GM18873 (cell line): Measurements from ENCODE around the gene DOK6.
"Not testable (repeated sequence)": the region's sequence is repeated elsewhere in the genome, so short reads cannot be mapped to it uniquely, and the experiment has no call there.

Experiments used
- ATAC-seq: cut with Tn5 transposase; IDR thresholded peaks from one replicate; pipeline ENCODE4 v1.9.1; 2021; ENCODE audit warnings: mild to moderate bottlenecking, moderate library complexity, moderate number of reproducible peaks; ENCODE audit not compliant: unreplicated experiment, low FRiP score

DOK6 gene

GRCh38 chr18:69784815-69785214, 384.1 kb downstream of the DOK6 start:
- no peak for ATAC-seq

DNA sequence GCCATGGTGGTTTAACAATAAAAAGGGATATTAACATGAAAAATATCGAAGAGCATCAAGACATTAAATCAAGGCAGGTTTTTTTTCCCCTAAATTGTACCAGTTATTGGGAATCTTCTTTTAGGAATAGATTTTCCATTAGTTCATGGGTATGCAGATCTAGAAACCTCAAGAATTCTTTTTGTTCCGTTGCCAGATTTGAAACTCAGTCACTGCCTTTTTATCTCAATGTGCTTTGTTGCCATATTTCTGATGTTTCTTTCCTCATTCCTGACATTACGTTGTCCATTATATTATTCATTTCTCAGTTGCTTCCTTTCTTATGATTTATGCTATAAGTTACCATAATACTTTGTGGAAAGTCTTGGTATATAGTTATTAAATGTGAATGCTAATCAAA, 384.8 kb downstream of the DOK6 start:
- no peak for ATAC-seq

DNA sequence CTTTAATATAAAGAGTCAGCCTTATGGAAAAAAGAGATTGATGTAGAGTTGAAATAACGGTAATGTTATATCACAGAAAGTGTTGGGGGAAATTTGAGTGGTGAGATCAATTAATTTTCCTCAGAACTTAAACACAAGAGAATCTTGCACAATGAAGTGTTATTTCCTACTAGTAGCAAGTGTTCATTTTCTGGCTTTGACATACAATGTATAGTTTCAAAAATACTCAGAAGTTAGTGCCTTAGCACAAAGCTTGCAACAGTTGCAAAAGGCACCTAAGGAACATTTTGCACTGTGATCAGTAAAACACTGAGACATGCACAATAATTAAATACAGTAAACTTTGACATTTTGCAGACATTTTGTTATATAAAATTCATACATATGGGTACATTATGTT, 385.7 kb downstream of the DOK6 start:
- ATAC-seq: no peak

DNA sequence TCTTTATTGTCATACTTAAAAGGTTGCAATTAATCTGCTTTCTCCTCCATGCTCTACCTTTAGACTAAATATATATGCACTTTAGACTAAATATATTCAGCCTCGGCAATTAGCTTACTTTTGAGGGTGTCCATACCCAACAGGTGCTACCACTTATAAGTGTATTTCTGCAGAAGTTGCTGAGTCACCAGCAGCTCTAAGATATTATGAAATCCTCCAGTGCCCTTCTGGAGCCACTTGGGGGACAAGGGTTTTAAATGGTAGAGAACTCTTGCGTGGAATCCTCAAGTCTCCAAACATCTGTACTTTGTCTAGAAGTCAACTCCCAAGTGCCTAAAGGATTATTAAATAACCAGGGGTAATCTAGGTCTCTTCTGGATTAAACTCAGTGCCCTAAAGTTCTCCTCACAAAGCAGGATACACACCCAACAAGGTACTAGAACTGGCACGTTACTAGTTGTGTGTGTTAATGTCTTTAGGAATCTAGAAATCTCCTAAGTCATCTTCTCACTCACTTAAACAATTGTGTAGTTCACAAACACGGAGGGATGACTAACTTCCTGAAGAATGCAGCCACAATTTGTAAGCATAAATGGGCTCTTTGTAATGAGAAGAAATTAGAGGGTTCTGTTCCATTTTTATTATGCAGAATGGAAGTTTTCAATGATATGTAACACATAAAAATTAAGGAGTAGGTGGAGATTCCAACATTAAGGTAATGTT, 387.3 kb downstream of the DOK6 start:
- no peak for ATAC-seq

DNA sequence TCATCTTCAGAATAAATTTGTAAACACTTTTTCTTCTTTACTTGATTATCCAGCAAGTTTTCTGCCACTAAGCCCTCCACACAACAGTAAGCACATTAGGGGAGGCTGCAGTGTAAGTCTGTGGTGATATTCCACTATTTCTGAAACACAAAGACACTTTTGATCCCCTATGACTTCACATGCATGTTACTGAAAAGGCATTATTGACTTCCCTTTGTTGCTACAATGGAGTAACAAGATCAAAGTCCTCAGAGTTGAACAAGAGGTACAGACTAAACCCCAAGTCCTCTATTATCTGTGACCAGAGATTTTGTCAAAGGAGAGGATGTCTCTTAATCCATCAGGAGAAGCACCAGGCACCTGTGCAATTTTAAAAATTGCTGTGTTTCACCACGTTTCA, 389.1 kb downstream of the DOK6 start:
- no peak for ATAC-seq

DNA sequence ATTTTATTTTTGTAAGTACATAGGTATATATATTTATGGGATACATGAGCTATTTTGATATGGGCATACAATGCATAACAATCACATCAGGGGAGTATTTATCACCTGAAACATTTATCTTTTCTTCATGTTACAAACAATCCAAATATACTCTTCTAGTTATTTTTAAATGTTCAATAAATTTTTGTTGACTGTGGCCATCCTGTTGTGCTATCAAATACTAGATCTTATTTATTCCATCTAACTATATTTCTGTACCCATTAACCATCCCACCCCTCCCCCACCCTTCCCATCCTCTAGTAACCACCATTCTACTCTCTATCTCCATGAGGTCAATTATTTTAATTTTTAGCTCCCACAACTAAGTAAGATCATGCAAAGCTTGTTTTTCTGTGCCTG, 390.0 kb downstream of the DOK6 start:
- no peak for ATAC-seq

- ATAC-seq: no peak
Observed at GRCh38 chr18:69795791-69796190, 395.1 kb downstream of the DOK6 start.

- ATAC-seq: no peak
Observed at GRCh38 chr18:69804776-69805501, 404.3 kb downstream of the DOK6 start.

DNA sequence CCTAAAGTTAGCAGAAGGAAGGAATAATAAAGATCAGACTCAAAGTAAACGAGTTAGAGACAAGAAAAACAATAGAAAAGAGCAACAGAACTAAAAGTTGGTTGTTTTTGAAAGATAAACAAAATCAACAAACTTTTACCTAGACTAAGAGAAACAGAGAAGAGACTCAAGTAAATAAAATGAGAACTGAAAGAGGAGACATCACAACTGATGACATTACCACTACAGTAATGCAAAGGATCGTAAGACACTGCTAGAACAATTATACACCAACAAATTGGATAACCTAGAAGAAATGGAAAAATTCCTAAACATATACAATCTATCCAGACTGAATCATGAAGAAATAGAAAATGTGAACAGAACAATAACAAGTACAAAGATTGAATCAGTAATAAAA, 407.7 kb downstream of the DOK6 start:
- ATAC-seq: no peak

DNA sequence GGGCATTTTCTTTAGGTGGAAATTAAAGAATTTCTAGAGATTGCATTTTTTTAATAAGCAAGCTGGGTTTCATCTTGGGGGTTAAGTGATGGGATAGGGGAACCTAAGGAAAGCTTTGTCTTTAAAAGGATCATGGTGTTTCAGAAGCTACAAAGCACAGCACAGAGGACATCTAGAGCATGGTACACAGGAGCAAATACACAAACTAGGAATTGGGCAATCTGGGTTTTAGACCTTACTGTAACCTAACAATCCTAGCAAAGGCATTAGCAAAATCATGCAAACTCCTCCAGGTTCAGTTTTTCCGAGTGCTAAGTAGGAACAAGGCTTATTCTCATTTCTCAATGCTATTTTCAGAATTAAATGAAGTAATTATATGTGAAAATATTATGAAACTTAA, 412.9 kb downstream of the DOK6 start:
- ATAC-seq: no peak

GRCh38 chr18:69814861-69815385, 414.2 kb downstream of the DOK6 start:
- ATAC-seq: no peak

GRCh38 chr18:69817335-69817940, 416.8 kb downstream of the DOK6 start:
- ATAC-seq: no peak

DNA sequence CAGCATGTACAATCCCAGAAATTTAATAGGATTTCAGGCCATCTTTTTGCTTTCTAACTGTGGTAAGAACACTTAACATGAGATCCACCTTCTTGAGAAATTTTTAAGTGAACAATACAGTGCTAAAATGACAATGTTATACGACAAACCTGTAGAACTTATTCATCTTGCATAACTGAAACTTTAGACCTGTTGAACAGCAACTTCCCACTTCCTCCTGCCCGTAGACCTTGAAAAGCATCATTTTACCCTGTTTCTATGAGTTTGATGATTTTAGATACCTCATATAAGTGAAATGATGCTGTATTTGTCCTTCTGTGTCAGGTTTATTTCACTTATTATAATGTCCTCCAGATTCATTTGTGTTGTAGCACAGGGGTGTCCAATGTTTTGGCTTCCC, 418.8 kb downstream of the DOK6 start:
- ATAC-seq: no peak

- ATAC-seq: no peak
Observed at GRCh38 chr18:69820538-69820937, 419.9 kb downstream of the DOK6 start.

DNA sequence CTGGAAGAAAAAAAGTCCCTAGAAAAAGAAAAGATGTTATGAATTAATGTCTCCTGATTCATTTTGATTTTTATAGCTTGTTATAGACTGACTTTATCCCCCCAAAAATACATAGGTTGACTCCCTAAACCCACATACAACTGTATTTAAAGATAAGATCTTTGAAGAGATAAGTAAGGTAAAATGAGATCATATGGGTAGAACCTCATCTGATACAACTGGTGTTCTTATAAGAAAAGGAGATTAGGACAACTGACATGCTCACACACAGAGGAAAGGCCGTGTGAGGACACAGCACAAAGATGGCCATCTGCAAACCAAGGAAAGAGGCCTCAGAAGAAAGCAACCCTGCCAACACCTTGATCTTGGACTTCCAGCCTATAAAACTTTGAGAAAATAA, 429.5 kb downstream of the DOK6 start:
- no peak for ATAC-seq

DNA sequence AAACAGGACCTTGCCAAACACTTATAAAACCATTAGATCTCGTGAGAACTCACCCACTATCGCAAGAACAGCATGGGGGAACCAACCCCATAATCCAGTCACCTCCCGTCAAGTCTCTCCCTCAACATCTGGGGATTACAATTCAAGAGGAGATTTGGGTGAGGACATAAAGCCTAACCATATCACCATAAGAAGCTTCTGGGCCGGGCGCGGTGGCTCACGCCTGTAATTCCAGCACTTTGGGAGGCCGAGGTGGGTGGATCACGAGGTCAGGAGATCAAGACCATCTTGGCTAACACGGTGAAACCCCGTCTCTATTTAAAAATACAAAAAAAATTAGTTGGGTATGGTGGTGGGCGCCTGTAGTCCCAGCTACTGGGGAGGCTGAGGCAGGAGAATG, 434.3 kb downstream of the DOK6 start:
- not testable (repeated sequence) for ATAC-seq

DNA sequence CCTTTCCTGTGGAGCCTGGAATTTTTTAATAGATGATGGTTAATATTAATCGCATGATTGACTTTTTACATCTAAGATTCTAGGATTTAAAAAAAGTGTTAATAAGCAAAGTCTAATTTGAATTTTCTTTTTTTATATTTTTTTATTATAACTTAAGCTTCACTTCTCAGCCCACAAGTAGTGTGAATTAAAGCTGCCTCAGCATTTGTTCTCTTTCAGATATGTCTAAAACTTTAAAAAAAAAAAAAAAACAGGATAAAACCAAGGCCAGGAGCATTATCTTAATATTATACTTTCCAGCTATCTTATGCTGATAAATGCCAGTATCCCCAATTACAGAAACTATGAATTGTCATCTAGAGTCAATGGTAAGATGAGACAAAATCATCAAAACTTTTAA, 437.3 kb downstream of the DOK6 start:
- ATAC-seq: no peak

DNA sequence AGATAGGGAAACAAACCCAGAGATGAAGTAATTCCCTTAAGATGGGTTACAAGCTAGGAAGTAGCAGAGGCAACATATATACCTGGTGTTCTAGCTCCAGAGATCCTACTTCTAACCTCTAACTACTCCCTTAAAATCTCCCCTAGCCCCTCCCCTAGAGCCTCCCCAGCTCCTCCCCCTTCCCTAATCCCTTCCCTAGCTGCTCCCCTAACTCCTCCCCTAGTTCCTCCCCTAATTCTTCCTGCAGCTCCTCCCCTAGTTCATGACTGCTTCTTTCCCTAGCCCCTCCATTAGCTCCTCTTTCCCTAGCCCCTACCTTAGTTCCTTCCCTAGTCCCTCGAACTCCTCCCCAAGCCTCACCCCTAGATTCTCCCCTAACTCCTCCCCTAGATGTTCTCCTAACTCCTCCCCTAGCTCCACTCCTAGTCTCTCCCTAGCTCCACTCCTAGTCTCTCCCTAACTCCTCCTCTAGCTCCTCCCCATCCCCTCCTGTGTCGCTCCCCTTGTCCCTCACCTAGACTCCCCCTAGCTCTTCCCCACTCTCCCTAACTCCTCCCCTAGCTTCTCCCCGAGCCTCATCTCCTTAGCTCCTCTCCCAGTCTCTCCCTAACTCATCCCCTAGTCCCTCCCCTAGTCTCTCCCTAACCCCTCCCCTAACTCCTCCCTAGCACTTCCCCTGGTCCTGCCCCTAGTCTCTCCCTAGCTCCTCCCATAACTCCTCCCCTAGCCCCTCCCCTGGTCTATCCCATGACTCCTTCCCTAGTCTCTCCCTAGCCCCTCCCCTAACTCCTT, 438.1 kb downstream of the DOK6 start:
- no peak for ATAC-seq

DNA sequence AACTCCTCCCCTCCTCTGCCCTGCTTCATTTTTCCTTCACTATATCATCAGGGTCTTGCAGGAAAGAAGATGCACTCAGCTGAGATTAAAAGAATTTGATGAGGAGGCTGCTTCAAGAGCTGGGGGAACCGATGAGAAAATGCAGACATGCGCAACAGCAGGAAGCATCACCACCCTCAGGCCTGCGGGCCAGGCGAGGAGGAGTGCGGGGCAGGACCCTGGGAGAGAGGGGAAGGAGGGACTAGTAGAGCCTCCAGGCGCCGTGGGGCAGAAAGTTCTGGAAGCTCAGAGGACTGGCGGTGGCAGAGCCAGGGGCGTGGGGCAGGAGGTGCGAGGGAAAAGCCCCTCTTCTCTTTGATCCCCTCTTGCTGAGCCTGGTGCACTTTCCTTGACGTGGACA, 438.8 kb downstream of the DOK6 start:
- no peak for ATAC-seq

GRCh38 chr18:69840001-69840400, 439.3 kb downstream of the DOK6 start:
- no peak for ATAC-seq

DNA sequence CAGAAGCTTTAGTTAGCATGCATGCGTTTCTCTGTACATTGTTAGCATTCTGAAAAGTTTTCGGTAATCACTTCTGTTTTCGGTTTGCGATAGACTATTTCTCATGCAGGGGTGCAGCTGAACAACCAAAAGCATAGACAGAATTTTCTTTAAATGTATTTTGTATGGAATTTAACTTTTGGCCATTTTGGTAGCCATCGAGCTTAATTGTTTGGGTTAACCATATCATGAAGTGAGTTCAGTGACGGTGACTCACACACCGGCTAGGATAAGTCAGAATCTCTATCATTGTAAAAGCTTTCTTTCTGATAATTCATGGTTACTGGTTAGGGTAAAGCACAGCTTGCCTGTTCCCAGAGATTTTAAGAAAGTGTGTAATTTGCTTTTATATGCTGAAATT, 439.8 kb downstream of the DOK6 start:
- no peak for ATAC-seq
